K562 (cell line): ENCODE measurements around the gene ATXN7L1. TPM values are rescaled to one million over a fixed set of nuclear protein-coding genes. Genes with fewer than 3 reads are reported as not detected.

Source experiments
- BCOR ChIP-seq: fragments of 450-650 bp; IDR thresholded peaks from 2 replicates; pipeline ENCODE4 v1.6.1; 2016
- CBX3 ChIP-seq, 2 experiments: IDR thresholded peaks; 1 replicate in 1 of 2; 2 replicates in 1 of 2; pipeline ENCODE4 v1.6.1; 2012; ENCODE audit warnings: inconsistent platforms in 2 of 2, low read length in 2 of 2, borderline replicate concordance in 1 of 2, control low read depth in 1 of 2
- E2F3 ChIP-seq: fragments of 250-450 bp; sonication (Bioruptor Pico); IDR thresholded peaks from 2 replicates; pipeline ENCODE4 v1.4.0; 2020; ENCODE audit warnings: mild to moderate bottlenecking
- EHMT2 ChIP-seq: fragments of 450-650 bp; IDR thresholded peaks from 2 replicates; pipeline ENCODE4 v1.6.1; 2018; ENCODE audit warnings: antibody characterized with exemption
- EP300 ChIP-seq: IDR thresholded peaks from 2 replicates; pipeline ENCODE4 v1.6.1; 2012; ENCODE audit warnings: low read length, improper control_type of control experiment
- HMGN3 ChIP-seq: IDR thresholded peaks from 2 replicates; pipeline ENCODE4 v1.6.1; 2011; ENCODE audit warnings: borderline replicate concordance, low read depth, mild to moderate bottlenecking, mixed read lengths, low read length; ENCODE audit not compliant: insufficient read length; ENCODE audit errors: extremely low read depth
- MAFK ChIP-seq: IDR thresholded peaks from 2 replicates; pipeline ENCODE4 v1.6.1; 2011; ENCODE audit warnings: low read length, improper control_type of control experiment
- NFIX ChIP-seq: fragments of 250-450 bp; sonication (Bioruptor Pico); IDR thresholded peaks from 2 replicates; pipeline ENCODE4 v1.4.0; 2020; ENCODE audit warnings: low read depth, mild to moderate bottlenecking, moderate library complexity
- SIRT6 ChIP-seq: IDR thresholded peaks from one replicate; pipeline ENCODE4 v1.6.1; 2012; ENCODE audit warnings: low read depth, mild to moderate bottlenecking, control low read depth, inconsistent platforms, low read length, moderate library complexity
- SIX5 ChIP-seq, 2 experiments: IDR thresholded peaks; 2 replicates each; pipeline ENCODE4 v1.6.1; 2011; ENCODE audit warnings: low read length in 2 of 2, borderline replicate concordance in 1 of 2, low read depth in 1 of 2, mild to moderate bottlenecking in 1 of 2, moderate library complexity in 1 of 2; ENCODE audit not compliant: insufficient read depth in 1 of 2
- TCF3 ChIP-seq: sonication (generic); formaldehyde crosslinking; IDR thresholded peaks from 2 replicates; pipeline ENCODE4 v1.4.0; 2020; ENCODE audit warnings: mild to moderate bottlenecking, missing genetic modification reagents
- UBTF ChIP-seq, 2 experiments: IDR thresholded peaks; 2 replicates each; pipeline ENCODE4 v1.6.1; 2012; ENCODE audit warnings: improper control_type of control experiment in 2 of 2, low read depth in 2 of 2, low read length in 2 of 2, borderline replicate concordance in 1 of 2
- ZNF140 ChIP-seq: fragments of 250-450 bp; sonication (Bioruptor Pico); IDR thresholded peaks from 2 replicates; pipeline ENCODE4 v1.8.0; 2021; ENCODE audit warnings: moderate library complexity, mild to moderate bottlenecking, inconsistent platforms
- polyA plus RNA-seq, 8 experiments: library from polyadenylated mRNA; depleted of rRNA in 4 of 8; stranded (reverse) in 5 of 8; unstranded in 3 of 8; fragments of >200 nt; fragmentation: Nextera tagmentation in 2 of 8; fragmentation: Illumina TruSeq in 1 of 8; extraction: Ambion mirVana in 2 of 8; extraction: Trizol in 1 of 8; gene quantifications; 2 replicates each; pipeline versions ENCODE4 v1.2.1 to v1.2.3, GENCODE V29; 2011 to 2014; ENCODE audit warnings: inconsistent platforms in 1 of 8, missing spikeins in 1 of 8
- total RNA-seq, 7 experiments: library from RNA; depleted of rRNA in 6 of 7; stranded (reverse); fragments of >200 nt in 6 of 7; fragmentation: Illumina TruSeq in 2 of 7; extraction: Trizol in 2 of 7; gene quantifications; 2 replicates each; pipeline versions ENCODE4 v1.2.1 to v1.2.3, GENCODE V29; 2011 to 2021; ENCODE audit warnings: low replicate concordance in 1 of 7
- TF ChIP-seq, protein P1 (sequence below): sonication (generic); formaldehyde crosslinking; IDR thresholded peaks from 2 replicates; pipeline ENCODE4 v1.8.0; 2023; ENCODE audit warnings: mild to moderate bottlenecking, missing genetic modification reagents
- TF ChIP-seq, protein P2 (sequence below): fragments of 450-650 bp; formaldehyde crosslinking; conservative IDR thresholded peaks from 2 replicates; pipeline ENCODE4 v1.4.0; 2022; ENCODE audit warnings: mild to moderate bottlenecking, missing genetic modification characterization

ATXN7L1 gene
- total and polyA plus RNA-seq, 9 of the 15 experiments (the other 6 are each of a cell fraction or from before 2014, with no cell fraction given), result 6.6 to 13.7 (median 10.7) TPM

GRCh38 chr7:105743351-105744090 lies 132.9 kb downstream of the ATXN7L1 start (continued):
- TF ChIP-seq HMGN3 (no peak), E2F3 (CRISPR knock-in tag) (no peak), BCOR (no peak), ZNF140 (CRISPR knock-in tag) (no peak), SIRT6 (no peak), NFIX (CRISPR knock-in tag) (no peak), EP300 (no peak), CBX3 (IDR thresholded peaks at IDR 0.05; ENCODE audit: borderline replicate concordance in 1 of 2, low read length in 2 of 2) (no peak), UBTF (IDR thresholded peaks at IDR 0.05; ENCODE audit: borderline replicate concordance in 1 of 2, low read depth in 2 of 2, low read length in 2 of 2) (no peak), EHMT2 (peak; percentile 89), MAFK (no peak), SIX5 (IDR thresholded peaks at IDR 0.05; ENCODE audit: borderline replicate concordance in 1 of 2, insufficient read depth in 1 of 2, low read depth in 1 of 2, low read length in 2 of 2) (no peak), TCF3 (CRISPR knock-in tag) (no peak)
- TF ChIP-seq, protein P1, sequence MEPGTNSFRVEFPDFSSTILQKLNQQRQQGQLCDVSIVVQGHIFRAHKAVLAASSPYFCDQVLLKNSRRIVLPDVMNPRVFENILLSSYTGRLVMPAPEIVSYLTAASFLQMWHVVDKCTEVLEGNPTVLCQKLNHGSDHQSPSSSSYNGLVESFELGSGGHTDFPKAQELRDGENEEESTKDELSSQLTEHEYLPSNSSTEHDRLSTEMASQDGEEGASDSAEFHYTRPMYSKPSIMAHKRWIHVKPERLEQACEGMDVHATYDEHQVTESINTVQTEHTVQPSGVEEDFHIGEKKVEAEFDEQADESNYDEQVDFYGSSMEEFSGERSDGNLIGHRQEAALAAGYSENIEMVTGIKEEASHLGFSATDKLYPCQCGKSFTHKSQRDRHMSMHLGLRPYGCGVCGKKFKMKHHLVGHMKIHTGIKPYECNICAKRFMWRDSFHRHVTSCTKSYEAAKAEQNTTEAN (CRISPR knock-in tag), result no peak
- TF ChIP-seq, protein P2, sequence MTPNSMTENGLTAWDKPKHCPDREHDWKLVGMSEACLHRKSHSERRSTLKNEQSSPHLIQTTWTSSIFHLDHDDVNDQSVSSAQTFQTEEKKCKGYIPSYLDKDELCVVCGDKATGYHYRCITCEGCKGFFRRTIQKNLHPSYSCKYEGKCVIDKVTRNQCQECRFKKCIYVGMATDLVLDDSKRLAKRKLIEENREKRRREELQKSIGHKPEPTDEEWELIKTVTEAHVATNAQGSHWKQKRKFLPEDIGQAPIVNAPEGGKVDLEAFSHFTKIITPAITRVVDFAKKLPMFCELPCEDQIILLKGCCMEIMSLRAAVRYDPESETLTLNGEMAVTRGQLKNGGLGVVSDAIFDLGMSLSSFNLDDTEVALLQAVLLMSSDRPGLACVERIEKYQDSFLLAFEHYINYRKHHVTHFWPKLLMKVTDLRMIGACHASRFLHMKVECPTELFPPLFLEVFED, result no peak
